Activated T-helper 2 cell treated with anti-CD3 and anti-CD28 coated beads, Interferon-gamma antibody, Interleukin-2, Interleukin-4, amounts not matched to agents 10 μg/mL and 5 μg/mL and 100 μg/mL, durations not matched to agents 14 hours and 24 hours and 36 hours (primary cell): ENCODE results near the gene KMT2C. TPM values are rescaled to one million over a fixed set of nuclear protein-coding genes. Genes with fewer than 3 reads are reported as not detected.

Source experiments
- DNase-seq: peaks from one replicate; pipeline ENCODE4 v3.0.0; 2021; ENCODE audit warnings: low spot score
- H3K27ac Mint-ChIP-seq: one replicate; pipeline ENCODE4 v1.8.0; 2021; ENCODE audit warnings: mixed read lengths
- H3K27me3 Mint-ChIP-seq: one replicate; pipeline ENCODE4 v1.8.0; 2021; ENCODE audit warnings: low read depth, mixed read lengths
- H3K36me3 Mint-ChIP-seq: one replicate; pipeline ENCODE4 v1.8.0; 2021; ENCODE audit warnings: low read depth, mixed read lengths
- H3K4me1 Mint-ChIP-seq: one replicate; pipeline ENCODE4 v1.8.0; 2021; ENCODE audit warnings: low read depth, mixed read lengths
- H3K4me3 Mint-ChIP-seq: one replicate; pipeline ENCODE4 v1.8.0; 2021; ENCODE audit warnings: low read depth, mild to moderate bottlenecking, moderate library complexity, mixed read lengths
- H3K9me3 Mint-ChIP-seq: one replicate; pipeline ENCODE4 v1.8.0; 2021; ENCODE audit warnings: mixed read lengths
- intact Hi-C: fragments of 100-400 bp; cut with micrococcal nuclease; formaldehyde crosslinking; loops from one replicate; pipeline ENCODE4 v1.15.1; 2023
- total RNA-seq: library from RNA; stranded (reverse); gene quantifications from 2 replicates; pipeline ENCODE4 v1.2.3, GENCODE V29; 2022

The KMT2C gene
- total RNA-seq, 1 donor from 2014 or later, result 62.4 TPM

- DNase-seq, result no peak
- no peaks in the 10 kb centered on the region for H3K9me3 Mint-ChIP-seq
- peaks cover 74% of the 10 kb centered on the region for H3K36me3 Mint-ChIP-seq
- intact Hi-C loops, result loop anchor here (10.0 kb wide), 3 partner anchors 121 to 289 kb away; partner anchors contain the start of genes GALNT11 and KMT2C
- H3K4me3 Mint-ChIP-seq, result peak overlapping the region; percentile 17
- peaks cover 43% of the 10 kb centered on the region for H3K4me1 Mint-ChIP-seq
- no peaks in the 10 kb centered on the region for H3K27me3 Mint-ChIP-seq
- peak overlapping the region; percentile 89 for H3K27ac Mint-ChIP-seq
These were observed 289.8 kb downstream of the KMT2C start for GRCh38 chr7:152145853-152146466.

DNA sequence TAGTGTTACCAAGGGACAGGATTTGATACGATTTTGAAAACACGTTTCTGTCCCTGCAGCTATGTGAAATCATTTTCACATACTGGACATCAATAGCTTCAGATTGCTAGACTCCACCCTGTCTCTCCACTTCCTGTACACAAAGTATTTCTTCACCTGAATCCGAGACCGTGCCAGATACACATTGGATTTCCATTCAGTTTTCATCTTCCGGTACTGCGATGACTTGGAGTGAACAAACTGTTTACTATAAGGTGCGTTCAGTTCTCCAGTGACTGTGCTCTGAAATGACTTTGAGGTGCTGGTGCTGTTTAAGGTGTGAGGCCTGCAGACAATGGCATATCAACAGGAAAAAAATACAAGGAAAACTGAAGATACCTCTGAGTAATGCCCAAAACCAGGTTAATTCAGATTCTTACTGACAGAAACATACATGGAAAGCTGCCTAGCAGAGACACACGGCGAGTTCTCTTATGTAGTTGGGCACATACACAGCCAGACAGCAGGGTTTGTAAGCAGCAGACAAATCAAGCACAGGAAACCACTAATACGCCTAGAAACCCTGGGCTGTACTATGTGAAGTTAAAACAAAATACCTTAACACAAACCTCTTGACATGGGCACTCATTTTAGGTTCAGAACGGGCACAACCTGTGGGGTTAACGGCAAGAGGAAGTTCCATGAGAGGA lies 291.1 kb downstream of the KMT2C start:
- H3K4me3 Mint-ChIP-seq, result peak overlapping the region; percentile 14
- peaks cover 78% of the 10 kb centered on the region for H3K36me3 Mint-ChIP-seq
- DNase-seq, result no peak
- H3K9me3 Mint-ChIP-seq, result no peaks in the 10 kb centered on the region
- H3K27me3 Mint-ChIP-seq, result no peaks in the 10 kb centered on the region
- H3K4me1 Mint-ChIP-seq, result peaks cover 43% of the 10 kb centered on the region
- intact Hi-C loops, result loop anchor here (10.0 kb wide), 3 partner anchors 120 to 290 kb away; partner anchors contain the start of genes GALNT11 and KMT2C
- H3K27ac Mint-ChIP-seq, result peak overlapping the region; percentile 89

GRCh38 chr7:152142976-152143595 lies 292.7 kb downstream of the KMT2C start:
- intact Hi-C loops, result loop anchor here (10.0 kb wide), 3 partner anchors 118 to 292 kb away; partner anchors contain the start of genes GALNT11 and KMT2C
- no peak for DNase-seq
- peaks cover 77% of the 10 kb centered on the region for H3K36me3 Mint-ChIP-seq
- H3K4me3 Mint-ChIP-seq, result peak overlapping the region; percentile 36
- no peaks in the 10 kb centered on the region for H3K9me3 Mint-ChIP-seq
- H3K4me1 Mint-ChIP-seq, result peaks cover 43% of the 10 kb centered on the region
- H3K27ac Mint-ChIP-seq, result peak overlapping the region; percentile 80
- no peaks in the 10 kb centered on the region for H3K27me3 Mint-ChIP-seq

DNA sequence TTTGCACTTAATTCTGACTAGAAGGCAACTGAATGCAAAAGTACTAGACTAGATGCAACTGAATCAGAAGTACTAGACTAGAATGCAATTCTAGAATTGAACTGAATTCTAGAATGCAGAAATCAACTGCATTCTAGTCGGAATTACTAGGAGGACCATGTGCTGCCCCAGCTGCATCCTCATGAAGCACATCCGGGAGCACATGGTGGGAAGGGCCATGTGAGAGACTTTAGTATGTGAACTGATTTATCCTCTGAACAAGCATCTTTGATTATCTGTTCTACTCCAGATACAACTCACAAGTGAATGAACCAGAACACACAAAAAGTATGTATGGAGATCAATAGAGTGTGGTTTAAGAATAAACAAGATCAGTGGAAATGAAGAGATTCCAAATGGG lies 295.2 kb downstream of the KMT2C start:
- intact Hi-C loops, result loop anchor here (10.0 kb wide), 3 partner anchors 116 to 294 kb away; partner anchors contain the start of genes GALNT11 and KMT2C
- no peaks in the 10 kb centered on the region for H3K9me3 Mint-ChIP-seq
- peaks cover 34% of the 10 kb centered on the region for H3K4me1 Mint-ChIP-seq
- H3K36me3 Mint-ChIP-seq, result peaks cover 68% of the 10 kb centered on the region
- DNase-seq, result no peak
- no peak overlapping the region for H3K27ac Mint-ChIP-seq
- no peak overlapping the region for H3K4me3 Mint-ChIP-seq
- no peaks in the 10 kb centered on the region for H3K27me3 Mint-ChIP-seq

DNA sequence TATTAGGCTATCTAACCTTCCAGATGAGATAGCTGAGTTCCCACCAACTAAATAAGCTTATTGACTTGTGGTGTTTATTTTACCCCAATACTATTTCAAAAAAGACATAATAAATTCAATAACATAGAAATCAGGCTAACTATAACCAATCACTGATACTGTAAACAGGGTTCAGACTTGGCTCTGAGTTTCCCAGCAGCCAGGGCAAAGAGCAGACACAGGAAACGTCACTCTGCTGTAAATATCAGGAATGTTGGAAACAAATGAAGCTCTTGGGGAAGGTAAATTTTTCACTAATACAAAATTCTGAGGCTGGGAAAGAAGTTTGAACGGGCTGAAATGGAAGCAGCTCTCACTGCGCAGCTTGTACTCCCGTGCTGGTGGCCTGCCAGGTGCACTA lies 295.7 kb downstream of the KMT2C start:
- peaks cover 63% of the 10 kb centered on the region for H3K36me3 Mint-ChIP-seq
- H3K27ac Mint-ChIP-seq, result no peak overlapping the region
- H3K4me1 Mint-ChIP-seq, result peaks cover 29% of the 10 kb centered on the region
- no peaks in the 10 kb centered on the region for H3K9me3 Mint-ChIP-seq
- H3K27me3 Mint-ChIP-seq, result no peaks in the 10 kb centered on the region
- intact Hi-C loops, result loop anchor here (10.0 kb wide), 3 partner anchors 115 to 295 kb away; partner anchors contain the start of genes GALNT11 and KMT2C
- DNase-seq, result no peak
- H3K4me3 Mint-ChIP-seq, result no peak overlapping the region

DNA sequence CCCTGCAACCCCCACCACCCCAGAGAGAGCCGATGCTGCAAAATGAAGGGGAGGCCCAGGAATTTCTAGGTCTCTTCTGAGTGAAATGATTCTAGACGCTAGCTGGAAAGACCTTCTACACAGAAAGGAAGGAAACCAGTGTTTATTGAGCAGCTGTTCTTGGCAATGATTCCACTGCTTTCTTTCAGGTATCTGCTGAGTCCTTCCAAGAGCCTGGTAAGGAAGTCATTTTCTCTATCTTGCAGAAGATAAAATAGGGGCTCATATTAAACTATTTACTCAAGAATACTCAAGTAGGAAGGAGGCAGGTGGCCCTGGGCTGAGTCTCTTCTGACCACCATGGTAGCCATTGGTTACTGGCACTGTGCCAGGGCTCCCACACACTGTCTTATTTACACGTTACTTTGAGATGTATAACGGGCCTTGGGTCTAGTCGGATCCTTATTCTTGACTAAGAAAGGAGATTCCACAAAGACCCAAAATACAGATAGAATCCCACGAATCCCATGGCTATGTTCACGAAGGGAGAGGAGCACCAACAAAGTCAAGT lies 298.3 kb downstream of the KMT2C start:
- no peak for DNase-seq
- Mint-ChIP-seq H3K4me1 (peaks cover 4% of the 10 kb centered on the region), H3K4me3 (no peak overlapping the region), H3K36me3 (peaks cover 49% of the 10 kb centered on the region), H3K9me3 (no peaks in the 10 kb centered on the region), H3K27me3 (no peaks in the 10 kb centered on the region), H3K27ac (no peak overlapping the region)
- intact Hi-C loops, result no loop called here

DNA sequence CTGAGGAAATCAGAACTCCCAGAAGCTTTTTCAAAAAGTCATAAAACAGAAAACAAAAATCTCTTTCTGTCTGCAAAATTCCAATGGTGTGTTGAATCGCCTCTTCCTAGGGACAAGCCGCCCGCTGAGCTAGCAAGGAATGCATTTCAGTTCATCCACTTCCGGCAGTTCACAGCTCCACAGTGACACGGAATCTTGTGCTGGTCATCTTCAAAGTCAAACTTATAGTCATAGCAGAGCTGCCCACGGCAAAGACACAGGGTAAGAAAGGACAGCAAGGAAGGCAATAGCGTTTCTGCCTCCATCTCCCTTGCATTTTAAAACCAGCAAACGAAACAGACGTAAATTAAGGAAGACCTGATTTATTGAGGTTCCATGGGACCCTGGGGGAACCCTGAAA lies 299.1 kb downstream of the KMT2C start:
- Mint-ChIP-seq H3K9me3 (no peaks in the 10 kb centered on the region), H3K4me1 (no peaks in the 10 kb centered on the region), H3K36me3 (peaks cover 47% of the 10 kb centered on the region), H3K4me3 (no peak overlapping the region), H3K27ac (no peak overlapping the region), H3K27me3 (no peaks in the 10 kb centered on the region)
- intact Hi-C loops, result no loop called here
- DNase-seq, result no peak

GRCh38 chr7:152133804-152134203 lies 302.0 kb downstream of the KMT2C start:
- intact Hi-C loops, result no loop called here
- Mint-ChIP-seq H3K9me3 (no peaks in the 10 kb centered on the region), H3K4me3 (no peak overlapping the region), H3K4me1 (no peaks in the 10 kb centered on the region), H3K27ac (no peak overlapping the region), H3K27me3 (no peaks in the 10 kb centered on the region), H3K36me3 (peaks cover 26% of the 10 kb centered on the region)
- no peak for DNase-seq

DNA sequence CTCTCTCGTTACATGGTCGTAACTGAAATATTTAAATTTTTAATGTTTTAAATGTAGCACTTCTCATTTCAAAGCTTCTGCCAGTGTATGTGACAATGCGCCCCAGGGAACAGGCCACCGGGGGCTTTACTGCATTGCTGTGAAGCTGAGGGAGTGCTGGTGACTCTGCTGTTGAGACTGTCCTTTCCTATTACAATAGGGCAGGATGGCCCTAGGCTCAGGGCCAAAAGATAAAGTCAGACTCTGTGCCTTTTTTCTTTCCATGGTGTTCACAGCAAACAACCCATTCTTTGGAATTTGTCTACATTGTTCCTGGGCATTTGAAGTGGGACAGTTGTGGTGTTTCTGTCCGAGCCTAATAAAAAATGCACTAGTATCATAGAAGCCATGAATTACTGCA lies 303.0 kb downstream of the KMT2C start:
- Mint-ChIP-seq H3K9me3 (no peaks in the 10 kb centered on the region), H3K4me1 (no peaks in the 10 kb centered on the region), H3K36me3 (peaks cover 28% of the 10 kb centered on the region), H3K27ac (no peak overlapping the region), H3K4me3 (no peak overlapping the region), H3K27me3 (no peaks in the 10 kb centered on the region)
- no peak for DNase-seq
- intact Hi-C loops, result no loop called here

DNA sequence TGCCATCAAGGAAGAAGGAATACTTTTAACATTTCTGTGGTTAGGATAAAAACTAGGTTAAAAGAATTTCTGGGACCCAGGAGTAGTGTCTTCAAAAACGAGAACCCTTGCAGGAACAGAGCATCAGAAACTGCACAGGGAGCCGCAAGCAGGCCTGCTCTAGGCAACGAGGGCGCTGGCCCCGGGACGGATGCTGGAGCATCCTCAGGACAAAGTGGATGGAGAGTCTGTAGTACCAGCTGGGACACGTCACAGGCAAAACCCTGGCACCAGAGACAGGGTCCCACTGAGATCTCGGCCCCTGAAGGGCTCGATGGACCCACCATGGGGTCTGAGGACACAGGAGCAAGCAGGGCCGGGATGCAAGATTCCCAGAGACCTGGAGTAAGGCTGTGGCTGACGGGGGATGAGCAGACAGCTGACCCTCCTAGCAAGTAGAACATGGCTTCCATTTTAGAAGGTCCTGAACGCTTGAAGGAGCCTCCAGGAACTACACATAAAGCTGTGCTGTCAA lies 303.8 kb downstream of the KMT2C start:
- H3K4me1 Mint-ChIP-seq, result no peaks in the 10 kb centered on the region
- H3K4me3 Mint-ChIP-seq, result no peak overlapping the region
- no peak for DNase-seq
- H3K27ac Mint-ChIP-seq, result no peak overlapping the region
- H3K36me3 Mint-ChIP-seq, result peaks cover 35% of the 10 kb centered on the region
- no peaks in the 10 kb centered on the region for H3K27me3 Mint-ChIP-seq
- no peaks in the 10 kb centered on the region for H3K9me3 Mint-ChIP-seq
- intact Hi-C loops, result no loop called here

DNA sequence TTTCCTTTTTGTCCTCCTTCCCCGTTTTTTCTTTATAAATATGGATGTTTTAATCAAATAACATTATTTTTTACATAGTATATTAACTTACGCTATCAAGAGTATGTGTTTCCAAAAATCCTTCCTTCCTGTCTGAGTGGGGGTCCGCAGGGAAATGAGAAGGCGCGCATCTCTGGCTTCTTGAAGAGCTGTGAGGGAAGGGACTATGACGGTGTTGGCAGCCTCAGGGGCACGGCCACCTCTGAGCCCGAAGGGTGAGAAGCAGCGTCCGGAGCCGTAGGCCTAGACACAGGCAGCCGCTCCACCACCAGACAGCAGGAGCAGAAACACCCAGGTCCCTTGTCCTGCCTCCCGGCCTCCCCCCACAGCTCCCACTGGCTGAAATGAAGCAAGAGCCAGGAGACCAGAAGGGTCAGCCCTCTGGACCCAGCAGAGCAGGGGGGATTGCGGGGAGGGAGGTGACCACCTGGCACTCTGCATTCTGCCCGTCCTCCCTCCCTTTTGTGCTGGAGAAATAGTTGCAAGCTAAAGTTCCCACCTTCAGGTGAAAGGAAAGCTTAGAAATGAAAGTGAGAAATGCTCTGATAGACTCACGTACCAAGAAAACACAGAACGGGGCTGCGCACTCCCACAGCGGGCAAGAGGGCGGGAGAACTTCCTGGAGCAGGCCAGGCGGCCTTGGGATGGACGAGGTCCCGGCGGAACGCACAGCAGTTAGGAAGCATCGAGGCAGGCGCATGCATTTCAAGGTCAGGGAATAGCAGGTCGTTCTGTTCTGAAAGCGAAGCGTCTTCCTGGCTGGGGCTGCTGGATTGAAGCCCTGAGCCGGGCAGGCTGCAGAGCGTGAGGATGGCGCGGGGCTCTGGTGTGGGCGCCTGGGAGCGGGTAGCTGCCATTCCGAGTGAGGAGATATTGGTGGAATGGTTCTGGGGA lies 304.9 kb downstream of the KMT2C start:
- peaks cover 37% of the 10 kb centered on the region for H3K36me3 Mint-ChIP-seq
- no peaks in the 10 kb centered on the region for H3K4me1 Mint-ChIP-seq
- DNase-seq, result no peak
- no peaks in the 10 kb centered on the region for H3K9me3 Mint-ChIP-seq
- no peak overlapping the region for H3K27ac Mint-ChIP-seq
- no peaks in the 10 kb centered on the region for H3K27me3 Mint-ChIP-seq
- no peak overlapping the region for H3K4me3 Mint-ChIP-seq
- intact Hi-C loops, result no loop called here

DNA sequence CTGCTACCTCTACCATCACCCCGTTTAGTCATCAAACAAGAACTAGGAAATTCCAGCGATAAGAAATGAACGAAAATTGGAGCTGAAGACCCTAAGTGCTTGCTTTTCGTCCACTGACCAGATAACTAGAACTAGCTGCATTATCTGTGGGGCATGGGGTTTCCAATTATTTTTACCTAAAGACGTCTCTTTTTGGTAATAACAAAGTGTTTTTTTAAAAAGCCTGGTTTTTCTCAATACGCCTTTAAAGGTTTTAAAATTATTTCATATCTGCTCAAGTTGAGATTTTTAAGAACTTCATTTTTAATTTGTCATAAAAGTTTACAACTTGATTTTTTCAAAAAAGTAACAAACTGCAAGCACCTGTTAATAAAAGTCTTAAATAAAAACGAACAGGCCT lies 306.1 kb downstream of the KMT2C start:
- peaks cover 4% of the 10 kb centered on the region for H3K9me3 Mint-ChIP-seq
- H3K27ac Mint-ChIP-seq, result no peak overlapping the region
- no peak overlapping the region for H3K4me3 Mint-ChIP-seq
- DNase-seq, result no peak
- intact Hi-C loops, result no loop called here
- no peaks in the 10 kb centered on the region for H3K4me1 Mint-ChIP-seq
- no peaks in the 10 kb centered on the region for H3K27me3 Mint-ChIP-seq
- H3K36me3 Mint-ChIP-seq, result peaks cover 46% of the 10 kb centered on the region
